HUES64 (cell line): ENCODE results near the gene LCNL1.

Source experiments
- H3K27ac ChIP-seq: 2 replicates; pipeline ENCODE4 v1.7.0; 2013; ENCODE audit warnings: low read depth, low read length, inconsistent platforms
- H3K27me3 ChIP-seq: 2 replicates; pipeline ENCODE4 v1.6.1; 2013; ENCODE audit warnings: mild to moderate bottlenecking, low read length; ENCODE audit not compliant: insufficient read depth
- H3K36me3 ChIP-seq: 2 replicates; pipeline ENCODE4 v1.6.1; 2013; ENCODE audit warnings: mild to moderate bottlenecking, low read length; ENCODE audit not compliant: insufficient read depth
- H3K4me1 ChIP-seq: 2 replicates; pipeline ENCODE4 v1.6.1; 2013; ENCODE audit warnings: mild to moderate bottlenecking, low read length, moderate library complexity; ENCODE audit not compliant: insufficient read depth
- H3K4me3 ChIP-seq: 2 replicates; pipeline ENCODE4 v1.5.1; 2013; ENCODE audit warnings: mild to moderate bottlenecking, low read length, moderate library complexity
- H3K9ac ChIP-seq: 2 replicates; pipeline ENCODE4 v1.6.1; 2013; ENCODE audit warnings: mild to moderate bottlenecking, low read depth, low read length
- H3K9me3 ChIP-seq: 2 replicates; pipeline ENCODE4 v1.6.1; 2013; ENCODE audit warnings: low read depth, low read length; ENCODE audit not compliant: insufficient read depth
- WGBS: fragments of 150-250, 120-280 bp; methylation state at CpG from one replicate; pipeline ENCODE4 v1.1.7; 2013; ENCODE audit warnings: missing lambda C conversion rate; 5-methylcytosine and 5-hydroxymethylcytosine counted together

Gene LCNL1

GRCh38 chr9:137026384-137026783, 43.6 kb downstream of the LCNL1 start:
- Histone ChIP-seq H3K9ac (no peak overlapping the region), H3K4me3 (no peak overlapping the region), H3K27me3 (peaks cover 22% of the 10 kb centered on the region), H3K27ac (no peak overlapping the region), H3K36me3 (no peaks in the 10 kb centered on the region), H3K9me3 (no peaks in the 10 kb centered on the region), H3K4me1 (no peaks in the 10 kb centered on the region)
- WGBS: 91% methylated on average over 2 of the region's 2 CpGs

DNA sequence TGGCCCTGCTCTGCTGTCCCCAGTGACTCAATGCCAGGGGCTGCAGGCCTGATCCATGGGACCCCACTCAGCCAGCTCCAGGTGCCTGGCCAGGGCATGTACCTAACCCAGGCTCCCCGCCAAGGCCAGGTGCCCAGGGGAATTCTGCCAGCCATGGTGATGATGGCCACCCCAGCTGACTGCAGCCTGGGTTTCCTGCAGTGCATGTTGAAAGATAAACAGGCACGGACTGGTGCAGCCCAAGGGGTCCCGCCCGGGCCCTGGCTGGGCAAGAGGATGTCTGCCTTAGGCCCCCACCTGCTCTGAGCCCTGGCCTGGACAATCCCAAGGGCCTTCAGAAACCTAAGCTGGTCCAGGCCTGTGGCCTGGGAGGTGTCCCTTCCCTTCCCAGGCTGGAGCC, 44.0 kb downstream of the LCNL1 start:
- 90% methylated on average over 4 of the region's 4 CpGs for WGBS
- no peaks in the 10 kb centered on the region for H3K4me1 ChIP-seq
- H3K4me3 ChIP-seq: no peak overlapping the region
- no peaks in the 10 kb centered on the region for H3K9me3 ChIP-seq
- H3K27me3 ChIP-seq: peaks cover 22% of the 10 kb centered on the region
- no peak overlapping the region for H3K9ac ChIP-seq
- no peak overlapping the region for H3K27ac ChIP-seq
- no peaks in the 10 kb centered on the region for H3K36me3 ChIP-seq

- WGBS: 5% methylated on average over 95 of the region's 95 CpGs
- H3K9me3 ChIP-seq: no peaks in the 10 kb centered on the region
- H3K27me3 ChIP-seq: peaks cover 22% of the 10 kb centered on the region
- H3K9ac ChIP-seq: peak within 1 kb of the TSS; percentile 41; the same call in 1 of the 2 replicates
- peak within 1 kb of the TSS; percentile 62 for H3K4me3 ChIP-seq
- no peaks in the 10 kb centered on the region for H3K4me1 ChIP-seq
- no peak within 1 kb of the TSS for H3K27ac ChIP-seq
- H3K36me3 ChIP-seq: no peaks in the 10 kb centered on the region
Observed at GRCh38 chr9:137027369-137028262, 44.8 kb downstream of the LCNL1 start, which contains the start of gene ABCA2. Gene ABCA2, minus strand, starts transcription at chr9:137028237. Its CDS starts 97 bp downstream, at chr9:137028140.

- H3K4me1 ChIP-seq: no peaks in the 10 kb centered on the region
- H3K27me3 ChIP-seq: peaks cover 22% of the 10 kb centered on the region
- no peak overlapping the region for H3K27ac ChIP-seq
- 4% methylated on average over 98 of the region's 98 CpGs for WGBS
- peak overlapping the region; percentile 41; the same call in 1 of the 2 replicates for H3K9ac ChIP-seq
- H3K36me3 ChIP-seq: no peaks in the 10 kb centered on the region
- peak overlapping the region; percentile 62 for H3K4me3 ChIP-seq
- H3K9me3 ChIP-seq: no peaks in the 10 kb centered on the region
Observed at GRCh38 chr9:137028263-137029057, 45.7 kb downstream of the LCNL1 start.

DNA sequence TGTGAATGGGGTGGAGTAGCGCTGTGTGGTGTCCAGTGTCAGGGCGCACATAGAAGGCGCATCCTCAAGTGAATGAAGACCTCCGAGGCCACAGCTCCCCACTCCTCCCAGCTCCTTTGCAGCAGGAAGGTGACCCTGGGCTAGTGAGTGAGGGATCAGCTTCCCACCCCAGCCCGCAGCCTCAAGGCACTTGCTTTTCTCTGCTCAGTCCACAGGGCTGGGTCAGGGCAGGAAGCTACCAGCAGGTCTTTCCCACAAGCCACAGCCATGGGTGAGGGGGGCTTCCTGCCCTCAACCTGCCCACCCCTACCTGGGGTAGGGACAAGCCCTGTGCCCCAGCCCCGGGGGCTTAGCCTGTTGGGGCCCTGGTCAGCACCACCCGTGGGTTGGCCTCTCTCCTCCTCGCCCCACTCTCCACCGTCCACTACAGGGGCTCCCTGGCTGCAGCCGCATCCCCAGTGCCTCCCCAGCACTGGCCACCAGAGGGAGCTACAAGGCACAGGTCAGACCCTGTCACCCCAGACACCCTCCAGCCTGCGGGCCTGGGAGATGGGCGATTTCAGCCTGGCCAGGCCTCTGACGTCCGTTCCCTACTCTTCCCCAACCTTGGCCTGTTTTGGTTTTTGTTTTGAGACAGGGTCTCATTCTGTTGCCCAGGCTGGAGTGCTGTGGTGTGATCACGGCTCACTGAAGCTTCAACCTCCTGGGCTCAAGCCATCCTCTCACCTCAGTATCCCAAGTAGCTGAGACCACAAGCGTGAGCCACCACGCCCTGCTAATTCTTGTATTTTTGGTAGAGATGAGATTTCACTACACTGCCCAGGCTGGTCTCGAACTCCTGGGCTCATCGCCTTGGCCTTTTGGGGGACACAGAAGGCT, 46.5 kb downstream of the LCNL1 start:
- Histone ChIP-seq H3K4me1 (no peaks in the 10 kb centered on the region), H3K9me3 (no peaks in the 10 kb centered on the region), H3K36me3 (no peaks in the 10 kb centered on the region), H3K27me3 (peaks cover 22% of the 10 kb centered on the region), H3K9ac (no peak overlapping the region), H3K4me3 (peak overlapping the region; percentile 62; the same call in 1 of the 2 replicates), H3K27ac (no peak overlapping the region)
- WGBS: 50% methylated on average over 19 of the region's 19 CpGs

GRCh38 chr9:137030006-137030405, 47.2 kb downstream of the LCNL1 start:
- Histone ChIP-seq H3K27ac (no peak overlapping the region), H3K36me3 (no peaks in the 10 kb centered on the region), H3K9ac (no peak overlapping the region), H3K4me1 (no peaks in the 10 kb centered on the region), H3K27me3 (peaks cover 22% of the 10 kb centered on the region), H3K9me3 (no peaks in the 10 kb centered on the region), H3K4me3 (no peak overlapping the region)
- WGBS: 89% methylated on average over 15 of the region's 15 CpGs

DNA sequence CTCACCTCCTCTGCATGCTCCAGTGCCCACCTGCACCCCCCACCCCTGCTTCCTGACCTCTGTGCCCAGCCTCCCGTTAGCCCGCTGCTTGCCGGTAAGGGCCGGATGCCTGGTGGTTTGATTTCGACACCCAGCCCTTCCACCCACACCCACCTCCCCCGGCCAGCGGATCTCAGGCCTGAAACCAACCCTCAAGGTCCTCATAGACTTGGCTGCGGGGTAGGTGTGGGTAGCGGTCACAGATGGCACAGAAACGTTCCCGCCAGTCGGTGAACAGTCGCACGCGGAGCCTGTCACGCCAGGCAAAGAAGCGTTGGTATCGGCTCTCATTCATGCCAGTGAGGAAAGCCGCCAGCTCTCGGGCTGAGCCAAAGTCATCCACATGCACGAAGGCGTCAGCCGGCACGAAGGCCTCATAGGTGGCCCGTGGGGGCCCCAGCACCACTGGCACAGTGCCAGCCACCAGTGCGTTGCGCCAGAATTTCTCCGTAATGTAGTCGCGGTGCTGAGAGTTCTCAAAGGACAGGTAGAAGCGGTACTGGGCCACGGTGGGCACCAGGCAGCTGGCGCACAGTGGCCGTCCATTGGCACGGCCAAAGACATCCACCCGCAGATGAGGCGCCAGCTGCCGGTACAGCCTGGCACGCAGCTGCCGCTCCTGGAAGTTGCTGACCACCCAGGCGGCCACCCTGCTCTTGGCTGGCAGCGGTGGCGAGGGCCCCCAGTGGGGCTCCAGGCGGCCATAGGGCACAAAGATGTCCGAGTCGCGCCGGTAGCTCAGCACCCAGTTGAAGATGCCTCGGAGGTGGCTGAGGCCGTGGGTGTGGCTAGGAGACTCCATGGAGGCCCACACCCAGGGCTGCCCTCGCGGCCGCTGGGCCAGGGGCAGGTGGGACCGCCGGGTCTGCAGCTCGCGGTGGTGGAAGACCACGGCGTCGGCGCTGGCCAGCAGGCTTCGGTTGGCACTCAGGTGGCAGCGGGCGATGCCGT, 48.0 kb downstream of the LCNL1 start:
- Histone ChIP-seq H3K4me3 (no peak overlapping the region), H3K9ac (no peak overlapping the region), H3K36me3 (no peaks in the 10 kb centered on the region), H3K9me3 (no peaks in the 10 kb centered on the region), H3K27ac (no peak overlapping the region), H3K4me1 (no peaks in the 10 kb centered on the region), H3K27me3 (peaks cover 22% of the 10 kb centered on the region)
- WGBS: 94% methylated on average over 65 of the region's 65 CpGs

- no peak within 1 kb of the TSS for H3K4me3 ChIP-seq
- no peaks in the 10 kb centered on the region for H3K36me3 ChIP-seq
- H3K27ac ChIP-seq: no peak within 1 kb of the TSS
- no peaks in the 10 kb centered on the region for H3K9me3 ChIP-seq
- H3K27me3 ChIP-seq: peaks cover 17% of the 10 kb centered on the region
- H3K4me1 ChIP-seq: no peaks in the 10 kb centered on the region
- no peak within 1 kb of the TSS for H3K9ac ChIP-seq
- WGBS: 82% methylated on average over 16 of the region's 16 CpGs
Observed at GRCh38 chr9:137031904-137032640, 49.3 kb downstream of the LCNL1 start, which contains the start of gene FUT7. Gene FUT7, minus strand, starts transcription at chr9:137032088. Its CDS starts 97 bp downstream, at chr9:137031991.

- Histone ChIP-seq H3K27ac (no peak overlapping the region), H3K9ac (no peak overlapping the region), H3K4me3 (no peak overlapping the region), H3K9me3 (no peaks in the 10 kb centered on the region), H3K4me1 (no peaks in the 10 kb centered on the region), H3K27me3 (peaks cover 10% of the 10 kb centered on the region), H3K36me3 (no peaks in the 10 kb centered on the region)
- 87% methylated on average over 10 of the region's 10 CpGs for WGBS
Observed at GRCh38 chr9:137032858-137033257, 50.1 kb downstream of the LCNL1 start.
